ENCODE data around the gene FAM227B. TPM values are rescaled to one million over a fixed set of nuclear protein-coding genes. Genes with fewer than 3 reads are reported as not detected.

Gene FAM227B
- total RNA-seq, 1 donor from 2014 or later = 15.6 TPM

GRCh38 chr15:49282366-49282765 is 338.3 kb downstream of the FAM227B start:
- DNase-seq = no peak
- intact Hi-C loops (cut with micrococcal nuclease) = no loop called here
- no peak for ATAC-seq

GRCh38 chr15:49279521-49280456 is 340.8 kb downstream of the FAM227B start:
- intact Hi-C loops (cut with micrococcal nuclease) = no loop called here
- no peak for ATAC-seq
- DNase-seq = no peak

GRCh38 chr15:49278751-49279150 is 341.9 kb downstream of the FAM227B start:
- intact Hi-C loops (cut with micrococcal nuclease) = no loop called here
- ATAC-seq (no peak), DNase-seq (no peak)

Other genes starting within 250 kb of the FAM227B start
- gene FGF7, start 197.6 kb downstream of the FAM227B start, total RNA-seq = 34.6 TPM
- 21.8 TPM for gene DTWD1, start 230 bp upstream of the FAM227B start, total RNA-seq

Measured in left ventricle myocardium superior (tissue), 1 donor.